HG03175 (cell line): Measurements from ENCODE around the gene RAPGEF6.
"Not testable (repeated sequence)": the region's sequence is repeated elsewhere in the genome, so short reads cannot be mapped to it uniquely, and the experiment has no call there.

Source experiments
- ATAC-seq: cut with Tn5 transposase; IDR thresholded peaks from one replicate; pipeline ENCODE4 v1.9.1; 2021; ENCODE audit warnings: mild to moderate bottlenecking, moderate library complexity; ENCODE audit not compliant: unreplicated experiment

RAPGEF6 gene

GRCh38 chr5:131389869-131390265 is 245.2 kb downstream of the RAPGEF6 start:
- no peak for ATAC-seq

- ATAC-seq, result no peak
Measured at GRCh38 chr5:131389096-131389868, 245.7 kb downstream of the RAPGEF6 start.

- ATAC-seq, result no peak
Measured at GRCh38 chr5:131387255-131387654, 247.8 kb downstream of the RAPGEF6 start.

- no peak for ATAC-seq
Measured at GRCh38 chr5:131386779-131387178, 248.2 kb downstream of the RAPGEF6 start.

- ATAC-seq, result no peak
Measured at GRCh38 chr5:131386124-131386523, 248.9 kb downstream of the RAPGEF6 start.

GRCh38 chr5:131384616-131385214 is 250.3 kb downstream of the RAPGEF6 start:
- no peak for ATAC-seq

GRCh38 chr5:131384173-131384572 is 250.9 kb downstream of the RAPGEF6 start:
- ATAC-seq, result no peak

GRCh38 chr5:131382407-131383395 is 252.3 kb downstream of the RAPGEF6 start:
- ATAC-seq, result peak; percentile 71

GRCh38 chr5:131381777-131382176 is 253.3 kb downstream of the RAPGEF6 start:
- ATAC-seq, result peak; percentile 64

GRCh38 chr5:131381021-131381420 is 254.0 kb downstream of the RAPGEF6 start:
- ATAC-seq, result no peak

- not testable (repeated sequence) for ATAC-seq
Measured at GRCh38 chr5:131380238-131380637, 254.8 kb downstream of the RAPGEF6 start.

- peak; percentile 27 for ATAC-seq
Measured at GRCh38 chr5:131379723-131380122, 255.3 kb downstream of the RAPGEF6 start.

GRCh38 chr5:131378721-131379541 is 256.1 kb downstream of the RAPGEF6 start:
- ATAC-seq, result peak; percentile 16

GRCh38 chr5:131377785-131378325 is 257.2 kb downstream of the RAPGEF6 start:
- ATAC-seq, result no peak

- ATAC-seq, result no peak
Measured at GRCh38 chr5:131377346-131377745, 257.7 kb downstream of the RAPGEF6 start.

- no peak for ATAC-seq
Measured at GRCh38 chr5:131375351-131375750, 259.7 kb downstream of the RAPGEF6 start.
